ENCODE data around the gene WTIP.
"Not testable (repeated sequence)": the region's sequence is repeated elsewhere in the genome, so short reads cannot be mapped to it uniquely, and the experiment has no call there.

The WTIP gene

DNA sequence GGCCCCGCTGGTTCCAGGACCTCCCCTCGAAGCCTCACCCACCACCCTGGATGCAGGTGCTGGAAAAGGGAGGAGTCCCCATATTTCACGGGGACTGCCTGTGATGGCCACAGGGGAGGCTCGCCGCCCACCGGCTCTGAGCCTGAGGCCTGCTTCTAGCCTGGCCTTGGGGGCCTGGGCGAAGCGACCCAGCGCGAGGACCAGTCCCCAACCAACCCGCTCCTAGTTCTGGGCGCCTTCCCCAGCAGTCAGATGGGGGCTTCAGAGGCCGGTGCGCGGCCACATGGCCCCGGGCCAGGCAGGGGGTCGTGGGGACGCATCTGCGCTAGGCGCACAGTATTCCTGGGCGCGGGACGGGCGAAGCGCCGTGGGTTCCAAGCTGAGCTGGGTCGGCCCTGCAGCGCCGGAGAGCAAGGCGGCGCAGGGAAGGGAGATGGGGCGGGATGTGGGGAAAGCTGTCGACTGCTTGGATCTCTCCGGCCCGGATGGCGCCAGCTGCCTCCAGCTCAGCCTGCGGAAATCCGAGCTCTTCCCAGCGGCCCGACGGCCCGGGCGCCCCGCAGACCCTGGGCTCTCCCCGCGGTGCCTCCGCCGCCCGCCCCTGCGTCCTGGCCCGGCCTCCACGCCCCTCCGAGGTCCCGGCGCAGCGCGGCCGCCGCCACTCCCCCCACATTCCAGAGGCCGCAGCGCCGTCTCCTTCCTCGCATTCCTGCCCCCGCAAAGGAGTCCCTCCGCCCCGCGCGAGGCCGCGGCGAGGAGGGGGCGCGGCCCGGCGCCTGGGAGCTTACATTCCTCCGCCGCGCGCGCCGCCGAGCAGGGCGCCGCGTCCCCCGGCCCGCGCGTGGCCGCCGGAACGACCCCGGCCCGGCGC, at the start of gene WTIP:
Gene WTIP (plus strand): TSS at position 788 of the 871 bp plus-strand sequence. CDS start 217 bp downstream, outside the sequence.
- peak; percentile 66 for DNase-seq (ENCODE audit: low read depth)

GRCh38 chr19:34432797-34433196, 48.8 kb upstream of the WTIP start:
- peak; percentile 61 for DNase-seq (ENCODE audit: low read depth)

- no peak for DNase-seq (ENCODE audit: low read depth)
Measured at GRCh38 chr19:34436716-34437115, 44.8 kb upstream of the WTIP start.

DNA sequence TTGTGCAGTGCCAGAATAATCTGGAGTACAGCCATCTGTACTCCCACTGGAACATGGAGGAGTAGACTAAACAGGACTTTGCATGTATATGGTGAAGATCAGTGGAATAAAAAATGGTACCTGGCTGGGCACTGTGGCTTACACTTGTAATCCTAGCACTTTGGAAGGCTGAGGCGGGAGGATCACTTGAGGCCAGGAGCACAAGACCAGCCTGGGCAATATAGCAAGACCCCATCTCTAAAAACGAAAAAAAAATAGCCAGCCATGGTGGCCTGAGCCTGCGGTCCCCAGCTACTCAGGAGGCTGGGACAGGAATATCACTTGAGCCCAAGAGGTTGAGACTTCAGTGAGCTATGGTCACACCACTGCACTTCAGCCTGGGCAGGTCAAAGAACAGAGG, 33.4 kb upstream of the WTIP start:
- DNase-seq (ENCODE audit: low read depth) = no peak

DNA sequence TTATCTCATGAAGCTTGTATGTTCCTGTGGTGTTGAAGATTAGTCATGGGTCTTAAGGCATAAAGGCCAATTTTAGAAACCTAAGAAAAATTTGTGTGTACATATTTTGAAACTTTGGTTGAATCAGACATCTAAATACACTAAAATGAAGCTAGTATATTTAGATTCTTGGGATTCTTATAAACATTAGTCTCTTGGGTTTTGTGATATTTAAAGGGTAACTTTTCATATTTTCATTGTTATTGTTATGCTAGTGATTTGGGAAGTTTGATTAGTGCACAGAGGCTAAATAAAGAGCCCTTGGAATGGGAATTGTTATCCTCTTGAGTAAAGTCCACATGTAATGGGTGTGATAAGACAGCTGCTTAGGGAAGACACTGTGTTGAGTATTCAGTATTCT, 28.8 kb upstream of the WTIP start:
- DNase-seq (ENCODE audit: low read depth) = no peak

- no peak for DNase-seq (ENCODE audit: low read depth)
Measured at GRCh38 chr19:34454091-34454490, 27.5 kb upstream of the WTIP start.

- no peak for DNase-seq (ENCODE audit: low read depth)
Measured at GRCh38 chr19:34454685-34455084, 26.9 kb upstream of the WTIP start.

GRCh38 chr19:34455783-34456480, 25.6 kb upstream of the WTIP start:
- DNase-seq (ENCODE audit: low read depth) = not testable (repeated sequence)

DNA sequence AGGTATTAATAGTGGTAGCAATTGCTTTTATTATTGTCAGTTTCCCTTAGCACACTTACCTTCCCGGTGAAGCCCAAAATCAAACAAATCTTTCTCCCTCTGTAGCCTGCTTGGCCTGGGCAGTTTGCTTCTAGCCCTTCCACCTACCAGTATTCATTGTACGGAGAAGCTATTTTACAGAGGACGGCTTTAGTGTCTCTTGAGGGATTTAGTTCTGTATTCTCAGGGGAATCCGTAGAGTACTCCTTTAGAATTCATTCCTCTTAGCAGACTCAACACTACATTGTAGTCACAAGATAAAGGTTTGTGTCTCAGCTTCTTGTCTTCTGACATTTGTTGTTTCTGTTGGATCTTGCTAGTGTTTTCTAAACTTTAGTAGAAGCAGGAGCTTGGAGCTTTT, 24.1 kb upstream of the WTIP start:
- no peak for DNase-seq (ENCODE audit: low read depth)

DNA sequence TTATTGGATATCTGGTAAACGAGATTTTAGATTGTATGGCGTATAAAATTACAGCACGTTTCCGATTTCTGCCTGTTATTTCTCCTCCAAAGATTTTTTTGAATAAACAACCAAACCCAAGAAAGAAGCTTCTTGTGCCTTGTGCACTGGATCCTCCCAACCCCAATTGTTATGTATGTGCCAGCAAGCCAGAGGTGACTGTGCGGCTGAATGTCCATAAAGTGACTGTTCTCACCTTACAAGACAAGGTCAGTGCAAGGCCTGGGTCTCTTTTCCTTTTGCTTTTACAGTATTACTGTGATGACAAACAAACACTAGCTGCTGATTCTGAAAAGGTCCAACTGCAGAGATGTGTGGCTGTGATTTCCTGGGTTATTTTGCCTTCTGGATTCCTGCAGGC, 22.9 kb upstream of the WTIP start:
- DNase-seq (ENCODE audit: low read depth) = no peak

DNA sequence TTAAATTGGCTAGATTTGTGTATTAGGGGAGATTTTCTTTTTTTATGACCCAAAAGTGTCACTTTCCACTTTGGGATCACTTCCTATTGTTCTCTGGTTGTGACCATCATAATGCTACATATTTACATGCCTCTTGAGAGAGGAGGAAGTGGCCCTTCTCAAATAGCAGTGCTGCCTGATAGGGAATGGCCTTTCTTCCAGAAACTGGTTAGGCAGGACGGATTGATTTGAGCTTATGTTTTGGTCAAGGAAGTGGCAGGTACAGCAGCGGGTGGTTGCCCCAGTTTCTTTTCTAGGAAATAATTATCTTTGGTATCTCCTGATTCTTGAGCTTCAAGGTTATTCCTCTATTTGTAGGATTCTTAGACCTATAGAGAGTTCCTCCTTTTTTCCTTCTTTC, 21.9 kb upstream of the WTIP start:
- DNase-seq (ENCODE audit: low read depth) = no peak

- peak; percentile 41 for DNase-seq (ENCODE audit: low read depth)
Measured at GRCh38 chr19:34461375-34462100, 20.0 kb upstream of the WTIP start.

- DNase-seq (ENCODE audit: low read depth) = not testable (repeated sequence)
Measured at GRCh38 chr19:34464785-34465184, 16.8 kb upstream of the WTIP start.

DNA sequence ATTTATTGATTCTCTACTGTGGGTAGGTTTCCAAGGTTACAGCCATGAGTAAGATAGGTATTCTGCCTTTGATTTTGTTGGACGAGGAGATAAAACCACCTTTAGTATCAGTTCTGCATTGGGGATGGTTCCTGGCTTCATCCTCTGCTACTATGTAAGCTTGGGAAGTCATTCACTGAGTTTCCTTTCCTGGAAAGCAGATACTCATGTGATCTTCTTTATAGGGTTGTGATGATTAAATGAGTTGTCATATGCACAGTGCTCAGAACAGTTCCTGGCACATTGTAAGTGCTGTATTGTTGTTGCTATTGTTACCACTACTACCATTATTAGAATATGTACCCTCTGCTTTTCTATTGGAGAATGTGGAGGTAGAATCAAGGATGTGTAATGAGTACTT, 13.1 kb upstream of the WTIP start:
- peak; percentile 50 for DNase-seq (ENCODE audit: low read depth)

- DNase-seq (ENCODE audit: low read depth) = not testable (repeated sequence)
Measured at GRCh38 chr19:34469026-34469425, 12.5 kb upstream of the WTIP start.

DNA sequence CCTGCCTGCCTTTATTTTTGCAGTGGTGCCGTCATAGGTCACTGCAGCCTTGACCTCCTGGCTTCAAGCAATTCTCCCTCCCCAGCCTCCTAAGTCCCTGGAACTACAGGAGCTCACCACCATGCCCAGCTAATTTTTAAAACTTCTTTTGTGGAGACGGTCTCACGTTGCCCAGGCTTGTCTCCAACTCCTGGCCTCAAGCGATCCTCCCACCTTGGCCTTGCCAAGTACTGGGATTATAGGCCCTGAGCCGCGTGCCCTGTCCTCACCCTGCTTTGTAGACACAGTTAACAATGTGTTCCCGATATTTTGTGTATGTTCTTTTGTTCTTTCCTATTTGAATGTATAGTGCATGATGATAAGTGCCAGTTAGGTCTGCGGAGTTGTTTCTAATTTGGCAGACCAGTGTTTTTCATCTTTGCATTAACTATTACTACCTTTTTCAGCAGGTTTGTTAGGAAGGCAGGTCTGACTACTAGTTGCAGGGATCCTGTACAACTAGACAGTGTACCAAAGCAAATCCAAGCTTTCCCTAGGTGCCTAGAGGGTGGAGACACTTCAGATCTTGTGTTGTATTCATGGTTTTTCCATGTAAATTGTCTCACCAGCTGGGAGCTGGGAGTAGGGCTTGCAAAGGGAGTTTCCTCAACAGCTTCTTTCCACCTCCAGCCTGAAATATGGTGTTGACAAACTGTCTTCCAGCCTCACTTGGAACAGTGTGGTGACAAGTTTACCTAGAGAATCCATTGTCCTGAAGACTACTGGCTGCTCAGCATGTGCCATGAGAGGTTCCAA, 9.5 kb upstream of the WTIP start:
- no peak for DNase-seq (ENCODE audit: low read depth)

GRCh38 chr19:34474233-34474989, 7.1 kb upstream of the WTIP start:
- no peak for DNase-seq (ENCODE audit: low read depth)

- peak; percentile 88 for DNase-seq (ENCODE audit: low read depth)
Measured at GRCh38 chr19:34475026-34475974, 6.3 kb upstream of the WTIP start.

DNA sequence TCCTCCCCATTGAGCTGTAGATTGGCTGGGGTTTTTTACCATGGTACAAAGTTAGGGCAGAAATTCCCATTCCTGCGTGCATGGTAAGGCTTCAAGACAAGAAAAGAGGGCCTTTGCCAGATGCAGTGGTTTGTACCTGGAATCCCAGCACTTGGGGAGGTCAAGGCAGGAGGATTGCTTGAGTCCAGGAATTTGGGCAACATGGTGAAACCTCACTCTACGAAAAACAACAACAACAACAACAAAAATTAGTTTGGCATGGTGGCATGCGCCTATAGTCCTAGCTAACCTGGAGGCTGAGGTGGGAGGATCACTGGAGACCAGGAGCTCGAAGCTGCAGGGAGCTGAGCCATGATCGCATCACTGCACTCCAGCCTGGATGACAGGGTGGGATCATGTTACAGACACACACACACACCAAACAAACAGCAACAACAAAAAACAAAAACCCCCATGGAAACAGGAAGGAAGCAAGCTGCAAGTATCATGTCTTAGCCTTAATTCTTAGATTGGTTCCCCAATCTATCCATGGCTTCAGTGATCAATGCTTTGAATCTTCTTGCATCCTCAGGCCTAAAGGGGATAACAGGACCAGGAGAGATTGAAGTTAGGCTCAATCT, 5.5 kb upstream of the WTIP start:
- DNase-seq (ENCODE audit: low read depth) = no peak

All from stromal cell of bone marrow (primary cell).